ENCODE data around the gene ZNF844.

- TF ChIP-seq CTCF (IDR thresholded peaks at IDR 0.05) (no peak), POLR2A (IDR thresholded peaks at IDR 0.05) (no peak)
Measured at GRCh38 chr19:12043752-12044422, 20.6 kb upstream of the ZNF844 start.
